H9 (cell line): ENCODE measurements around the gene NDUFA6. TPM values are rescaled to one million over a fixed set of nuclear protein-coding genes. Genes with fewer than 3 reads are reported as not detected.

ENCODE experiments used
- DNase-seq: peaks from one replicate; pipeline ENCODE4 v3.0.0-alpha.2; 2017
- H2AFZ ChIP-seq: one replicate; pipeline ENCODE4 v1.6.1; 2013; ENCODE audit warnings: mild to moderate bottlenecking, low read length, control low read depth, moderate library complexity
- H2AK5ac ChIP-seq: 2 replicates; pipeline ENCODE4 v1.6.1; 2013; ENCODE audit warnings: low read length, control low read depth, mixed read lengths; ENCODE audit not compliant: insufficient read length
- H2BK120ac ChIP-seq: one replicate; pipeline ENCODE4 v1.6.1; 2013; ENCODE audit warnings: low read depth, mild to moderate bottlenecking, low read length, control low read depth, inconsistent platforms; ENCODE audit not compliant: poor library complexity, severe bottlenecking
- H2BK12ac ChIP-seq: 2 replicates; pipeline ENCODE4 v1.6.1; 2013; ENCODE audit warnings: low read length, control low read depth, mixed read lengths, low read depth; ENCODE audit not compliant: insufficient read length
- H2BK15ac ChIP-seq: 2 replicates; pipeline ENCODE4 v1.6.1; 2013; ENCODE audit warnings: low read depth, low read length, control low read depth
- H2BK20ac ChIP-seq: one replicate; pipeline ENCODE4 v1.6.1; 2013; ENCODE audit warnings: low read depth, mild to moderate bottlenecking, low read length, control low read depth, inconsistent platforms; ENCODE audit not compliant: poor library complexity, severe bottlenecking
- H2BK5ac ChIP-seq: 2 replicates; pipeline ENCODE4 v1.6.1; 2013; ENCODE audit warnings: low read length, control low read depth, mixed read lengths; ENCODE audit not compliant: insufficient read length
- H3K14ac ChIP-seq: 2 replicates; pipeline ENCODE4 v1.6.1; 2013; ENCODE audit warnings: low read length, control low read depth; ENCODE audit not compliant: insufficient read depth
- H3K18ac ChIP-seq: 2 replicates; pipeline ENCODE4 v1.6.1; 2013; ENCODE audit warnings: low read depth, mild to moderate bottlenecking, mixed read lengths, low read length, control low read depth; ENCODE audit not compliant: insufficient read length
- H3K23ac ChIP-seq: 2 replicates; pipeline ENCODE4 v1.6.1; 2013; ENCODE audit warnings: low read length, control low read depth, mixed read lengths, low read depth; ENCODE audit not compliant: insufficient read length
- H3K23me2 ChIP-seq: 2 replicates; pipeline ENCODE4 v1.6.1; 2013; ENCODE audit warnings: low read depth, mild to moderate bottlenecking, mixed read lengths, low read length, control low read depth; ENCODE audit not compliant: insufficient read length, poor library complexity, severe bottlenecking
- H3K27ac ChIP-seq: 2 replicates; pipeline ENCODE4 v1.5.1; 2013; ENCODE audit warnings: low read length, control low read depth, mixed read lengths, low read depth; ENCODE audit not compliant: insufficient read length
- H3K27me3 ChIP-seq: 2 replicates; pipeline ENCODE4 v1.6.1; 2013; ENCODE audit warnings: low read length, control low read depth, inconsistent platforms; ENCODE audit not compliant: insufficient read depth
- H3K4ac ChIP-seq: 2 replicates; pipeline ENCODE4 v1.6.1; 2013; ENCODE audit warnings: low read depth, mild to moderate bottlenecking, control low read depth, inconsistent platforms, low read length, moderate library complexity
- H3K4me1 ChIP-seq: 2 replicates; pipeline ENCODE4 v1.6.1; 2013; ENCODE audit warnings: low read length, control low read depth, inconsistent platforms; ENCODE audit not compliant: insufficient read depth
- H3K4me2 ChIP-seq: 2 replicates; pipeline ENCODE4 v1.6.1; 2013; ENCODE audit warnings: low read length, control low read depth, mixed read lengths; ENCODE audit not compliant: insufficient read length, insufficient read depth
- H3K56ac ChIP-seq: 2 replicates; pipeline ENCODE4 v1.6.1; 2013; ENCODE audit warnings: low read depth, mild to moderate bottlenecking, mixed read lengths, low read length, control low read depth; ENCODE audit not compliant: insufficient read length
- H3K79me1 ChIP-seq: 2 replicates; pipeline ENCODE4 v1.6.1; 2013; ENCODE audit warnings: low read depth, mild to moderate bottlenecking, moderate library complexity, low read length, control low read depth, inconsistent platforms; ENCODE audit not compliant: insufficient read depth, poor library complexity, severe bottlenecking
- H3K79me2 ChIP-seq: 2 replicates; pipeline ENCODE4 v1.6.1; 2013; ENCODE audit warnings: low read length, control low read depth, inconsistent platforms; ENCODE audit not compliant: insufficient read depth
- H3K9ac ChIP-seq: 2 replicates; pipeline ENCODE4 v1.6.1; 2013; ENCODE audit warnings: low read length, control low read depth, mixed read lengths; ENCODE audit not compliant: insufficient read length; ENCODE audit errors: extremely low read depth
- H3K9me3 ChIP-seq: one replicate; pipeline ENCODE4 v1.6.1; 2013; ENCODE audit warnings: low read depth, low read length, inconsistent platforms; ENCODE audit not compliant: control insufficient read depth
- H3T11ph ChIP-seq: one replicate; pipeline ENCODE4 v1.6.1; 2013; ENCODE audit warnings: mild to moderate bottlenecking, low read length, control low read depth, inconsistent platforms
- H4K20me1 ChIP-seq: one replicate; pipeline ENCODE4 v1.6.1; 2013; ENCODE audit not compliant: control insufficient read depth, insufficient read length, insufficient read depth
- H4K5ac ChIP-seq: 2 replicates; pipeline ENCODE4 v1.6.1; 2013; ENCODE audit warnings: low read depth, mild to moderate bottlenecking, mixed read lengths, low read length, control low read depth; ENCODE audit not compliant: insufficient read length
- H4K8ac ChIP-seq: replicated peaks from 2 replicates; pipeline ENCODE4 v1.6.1; 2013; ENCODE audit warnings: low read length, control low read depth, mixed read lengths, low read depth; ENCODE audit not compliant: insufficient read length
- H4K91ac ChIP-seq: 2 replicates; pipeline ENCODE4 v1.6.1; 2013; ENCODE audit warnings: low read depth, mild to moderate bottlenecking, moderate library complexity, mixed read lengths, low read length, control low read depth; ENCODE audit not compliant: insufficient read length
- H3K27ac Mint-ChIP-seq, 3 experiments: 2 replicates in 2 of 3; 3 replicates in 1 of 3; pipeline ENCODE4 v1.8.0; 2020 to 2021; ENCODE audit warnings: mixed read lengths in 3 of 3, mild to moderate bottlenecking in 1 of 3, moderate library complexity in 1 of 3
- H3K27me3 Mint-ChIP-seq: 2 replicates; pipeline ENCODE4 v1.8.0; 2021; ENCODE audit warnings: low read depth, mild to moderate bottlenecking, moderate library complexity, mixed read lengths
- H3K36me3 Mint-ChIP-seq, 3 experiments: 2 replicates in 2 of 3; 3 replicates in 1 of 3; pipeline ENCODE4 v1.8.0; 2020 to 2021; ENCODE audit warnings: low read depth in 3 of 3, mixed read lengths in 3 of 3; ENCODE audit not compliant: insufficient read depth in 1 of 3
- H3K4me1 Mint-ChIP-seq, 2 experiments: 2 replicates each; pipeline ENCODE4 v1.8.0; 2020; ENCODE audit warnings: mixed read lengths in 2 of 2
- H3K4me3 Mint-ChIP-seq, 2 experiments: 2 replicates in 1 of 2; 3 replicates in 1 of 2; pipeline ENCODE4 v1.8.0; 2020 to 2021; ENCODE audit warnings: mild to moderate bottlenecking in 2 of 2, mixed read lengths in 2 of 2, moderate library complexity in 1 of 2
- H3K9me3 Mint-ChIP-seq, 2 experiments: 2 replicates in 1 of 2; 3 replicates in 1 of 2; pipeline ENCODE4 v1.8.0; 2020; ENCODE audit warnings: mild to moderate bottlenecking in 2 of 2, mixed read lengths in 2 of 2, moderate library complexity in 1 of 2
- CTCF ChIP-seq: fragments of 200-600 bp; sonication (generic); conservative IDR thresholded peaks from 3 replicates; pipeline ENCODE4 v1.8.0; 2021; ENCODE audit warnings: antibody characterized with exemption, mild to moderate bottlenecking
- WGBS: extraction: QIAGEN DNeasy Blood & Tissue Kit; methylation state at CpG from one replicate; pipeline ENCODE4 v1.1.7; 2013; ENCODE audit warnings: missing lambda C conversion rate, low lambda C conversion rate, mixed read lengths; ENCODE audit not compliant: insufficient read length; ENCODE audit errors: extremely low coverage; 5-methylcytosine and 5-hydroxymethylcytosine counted together
- total RNA-seq: library from RNA; stranded (reverse); gene quantifications from 2 replicates; pipeline ENCODE4 v1.2.1, GENCODE V29; 2021

The NDUFA6 gene
- total RNA-seq, 1 experiment from 2014 or later = 91.7 TPM

- Histone ChIP-seq H3K23me2 (no peaks in the 10 kb centered on the region), H3K9ac (no peak overlapping the region), H2BK15ac (no peak overlapping the region), H3K27ac (no peak overlapping the region), H3K14ac (no peak overlapping the region), H2BK20ac (no peak overlapping the region), H3T11ph (no peak overlapping the region), H2BK5ac (no peak overlapping the region), H2AK5ac (no peak overlapping the region), H4K8ac (no peak overlapping the region), H3K23ac (no peak overlapping the region), H3K27me3 (no peaks in the 10 kb centered on the region), H2AFZ (no peak overlapping the region), H3K79me1 (no peaks in the 10 kb centered on the region), H4K91ac (no peak overlapping the region), H2BK120ac (no peak overlapping the region), H3K79me2 (no peaks in the 10 kb centered on the region), H4K20me1 (peaks cover 5% of the 10 kb centered on the region), H3K56ac (no peak overlapping the region), H3K4me2 (no peak overlapping the region), H4K5ac (no peak overlapping the region), H3K4me1 (peaks cover 10% of the 10 kb centered on the region; the same call in 1 of the 2 replicates), H2BK12ac (no peak overlapping the region), H3K9me3 (no peaks in the 10 kb centered on the region), H3K18ac (no peak overlapping the region), H3K4ac (no peak overlapping the region)
- peaks cover 13 to 17% of the 10 kb centered on the region in 2 experiments for H3K4me1 Mint-ChIP-seq
- H3K27ac Mint-ChIP-seq = peak overlapping the region in 2 of 3 experiments; percentile 44 to 73; a peak in 4 of 7 replicates
- H3K4me3 Mint-ChIP-seq = no peak overlapping the region
- H3K9me3 Mint-ChIP-seq = peaks cover 6 to 8% of the 10 kb centered on the region in 2 experiments; a peak in 3 of 5 replicates
- H3K27me3 Mint-ChIP-seq = no peaks in the 10 kb centered on the region
- no peak for DNase-seq
- peaks cover 39 to 74% (median 66%) of the 10 kb centered on the region in 3 experiments for H3K36me3 Mint-ChIP-seq
- no CpG with 5 or more reads among the region's 10 CpGs for WGBS
- no peak for TF ChIP-seq CTCF
Measured at GRCh38 chr22:42062506-42063170, 27.9 kb downstream of the NDUFA6 start.
